Neural progenitor cell (in vitro differentiated cells): ENCODE results near the gene SLC35B1.

Source experiments
- CTCF ChIP-seq: fragments of 200-600 bp; sonication (generic); IDR thresholded peaks from 2 replicates; pipeline ENCODE4 v1.5.1; 2017; ENCODE audit warnings: antibody characterized with exemption, mild to moderate bottlenecking
- EZH2phosphoT487 ChIP-seq: fragments of 200-600 bp; sonication (generic); IDR thresholded peaks from 2 replicates; pipeline ENCODE4 v1.6.1; 2017; ENCODE audit warnings: antibody characterized with exemption

DNA sequence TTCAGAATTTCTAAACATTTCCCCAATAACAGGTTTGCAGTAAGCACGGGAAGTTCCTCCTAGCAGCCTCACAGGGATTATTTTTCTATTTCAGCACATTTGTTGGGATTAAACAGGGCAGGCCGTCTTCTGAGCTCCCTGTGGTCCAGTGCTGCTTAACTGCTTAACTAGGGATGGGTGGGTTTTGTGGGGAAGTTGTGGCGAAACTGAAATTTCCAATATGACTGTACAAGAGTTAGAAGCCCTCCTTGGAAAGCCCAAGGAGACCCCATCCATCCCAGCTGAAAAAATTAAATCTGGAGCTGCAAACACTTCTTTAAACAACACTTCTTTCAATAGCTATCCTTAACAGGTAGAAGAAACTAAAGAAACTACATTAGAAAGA, 33.9 kb upstream of the SLC35B1 start:
- TF ChIP-seq CTCF = no peak
- no peak for TF ChIP-seq EZH2phosphoT487
